H9 (cell line): Measurements from ENCODE around the gene PRPF40A. TPM values are rescaled to one million over a fixed set of nuclear protein-coding genes. Genes with fewer than 3 reads are reported as not detected.

Experiments used
- DNase-seq: peaks from one replicate; pipeline ENCODE4 v3.0.0-alpha.2; 2017
- H2AFZ ChIP-seq: one replicate; pipeline ENCODE4 v1.6.1; 2013; ENCODE audit warnings: mild to moderate bottlenecking, low read length, control low read depth, moderate library complexity
- H2AK5ac ChIP-seq: 2 replicates; pipeline ENCODE4 v1.6.1; 2013; ENCODE audit warnings: low read length, control low read depth, mixed read lengths; ENCODE audit not compliant: insufficient read length
- H2BK120ac ChIP-seq: one replicate; pipeline ENCODE4 v1.6.1; 2013; ENCODE audit warnings: low read depth, mild to moderate bottlenecking, low read length, control low read depth, inconsistent platforms; ENCODE audit not compliant: poor library complexity, severe bottlenecking
- H2BK12ac ChIP-seq: 2 replicates; pipeline ENCODE4 v1.6.1; 2013; ENCODE audit warnings: low read length, control low read depth, mixed read lengths, low read depth; ENCODE audit not compliant: insufficient read length
- H2BK15ac ChIP-seq: 2 replicates; pipeline ENCODE4 v1.6.1; 2013; ENCODE audit warnings: low read depth, low read length, control low read depth
- H2BK20ac ChIP-seq: one replicate; pipeline ENCODE4 v1.6.1; 2013; ENCODE audit warnings: low read depth, mild to moderate bottlenecking, low read length, control low read depth, inconsistent platforms; ENCODE audit not compliant: poor library complexity, severe bottlenecking
- H2BK5ac ChIP-seq: 2 replicates; pipeline ENCODE4 v1.6.1; 2013; ENCODE audit warnings: low read length, control low read depth, mixed read lengths; ENCODE audit not compliant: insufficient read length
- H3K14ac ChIP-seq: 2 replicates; pipeline ENCODE4 v1.6.1; 2013; ENCODE audit warnings: low read length, control low read depth; ENCODE audit not compliant: insufficient read depth
- H3K18ac ChIP-seq: 2 replicates; pipeline ENCODE4 v1.6.1; 2013; ENCODE audit warnings: low read depth, mild to moderate bottlenecking, mixed read lengths, low read length, control low read depth; ENCODE audit not compliant: insufficient read length
- H3K23ac ChIP-seq: 2 replicates; pipeline ENCODE4 v1.6.1; 2013; ENCODE audit warnings: low read length, control low read depth, mixed read lengths, low read depth; ENCODE audit not compliant: insufficient read length
- H3K23me2 ChIP-seq: 2 replicates; pipeline ENCODE4 v1.6.1; 2013; ENCODE audit warnings: low read depth, mild to moderate bottlenecking, mixed read lengths, low read length, control low read depth; ENCODE audit not compliant: insufficient read length, poor library complexity, severe bottlenecking
- H3K27ac ChIP-seq: 2 replicates; pipeline ENCODE4 v1.5.1; 2013; ENCODE audit warnings: low read length, control low read depth, mixed read lengths, low read depth; ENCODE audit not compliant: insufficient read length
- H3K27me3 ChIP-seq: 2 replicates; pipeline ENCODE4 v1.6.1; 2013; ENCODE audit warnings: low read length, control low read depth, inconsistent platforms; ENCODE audit not compliant: insufficient read depth
- H3K4ac ChIP-seq: 2 replicates; pipeline ENCODE4 v1.6.1; 2013; ENCODE audit warnings: low read depth, mild to moderate bottlenecking, control low read depth, inconsistent platforms, low read length, moderate library complexity
- H3K4me1 ChIP-seq: 2 replicates; pipeline ENCODE4 v1.6.1; 2013; ENCODE audit warnings: low read length, control low read depth, inconsistent platforms; ENCODE audit not compliant: insufficient read depth
- H3K4me2 ChIP-seq: 2 replicates; pipeline ENCODE4 v1.6.1; 2013; ENCODE audit warnings: low read length, control low read depth, mixed read lengths; ENCODE audit not compliant: insufficient read length, insufficient read depth
- H3K56ac ChIP-seq: 2 replicates; pipeline ENCODE4 v1.6.1; 2013; ENCODE audit warnings: low read depth, mild to moderate bottlenecking, mixed read lengths, low read length, control low read depth; ENCODE audit not compliant: insufficient read length
- H3K79me1 ChIP-seq: 2 replicates; pipeline ENCODE4 v1.6.1; 2013; ENCODE audit warnings: low read depth, mild to moderate bottlenecking, moderate library complexity, low read length, control low read depth, inconsistent platforms; ENCODE audit not compliant: insufficient read depth, poor library complexity, severe bottlenecking
- H3K79me2 ChIP-seq: 2 replicates; pipeline ENCODE4 v1.6.1; 2013; ENCODE audit warnings: low read length, control low read depth, inconsistent platforms; ENCODE audit not compliant: insufficient read depth
- H3K9ac ChIP-seq: 2 replicates; pipeline ENCODE4 v1.6.1; 2013; ENCODE audit warnings: low read length, control low read depth, mixed read lengths; ENCODE audit not compliant: insufficient read length; ENCODE audit errors: extremely low read depth
- H3K9me3 ChIP-seq: one replicate; pipeline ENCODE4 v1.6.1; 2013; ENCODE audit warnings: low read depth, low read length, inconsistent platforms; ENCODE audit not compliant: control insufficient read depth
- H3T11ph ChIP-seq: one replicate; pipeline ENCODE4 v1.6.1; 2013; ENCODE audit warnings: mild to moderate bottlenecking, low read length, control low read depth, inconsistent platforms
- H4K20me1 ChIP-seq: one replicate; pipeline ENCODE4 v1.6.1; 2013; ENCODE audit not compliant: control insufficient read depth, insufficient read length, insufficient read depth
- H4K5ac ChIP-seq: 2 replicates; pipeline ENCODE4 v1.6.1; 2013; ENCODE audit warnings: low read depth, mild to moderate bottlenecking, mixed read lengths, low read length, control low read depth; ENCODE audit not compliant: insufficient read length
- H4K8ac ChIP-seq: replicated peaks from 2 replicates; pipeline ENCODE4 v1.6.1; 2013; ENCODE audit warnings: low read length, control low read depth, mixed read lengths, low read depth; ENCODE audit not compliant: insufficient read length
- H4K91ac ChIP-seq: 2 replicates; pipeline ENCODE4 v1.6.1; 2013; ENCODE audit warnings: low read depth, mild to moderate bottlenecking, moderate library complexity, mixed read lengths, low read length, control low read depth; ENCODE audit not compliant: insufficient read length
- H3K27ac Mint-ChIP-seq, 3 experiments: 2 replicates in 2 of 3; 3 replicates in 1 of 3; pipeline ENCODE4 v1.8.0; 2020 to 2021; ENCODE audit warnings: mixed read lengths in 3 of 3, mild to moderate bottlenecking in 1 of 3, moderate library complexity in 1 of 3
- H3K27me3 Mint-ChIP-seq: 2 replicates; pipeline ENCODE4 v1.8.0; 2021; ENCODE audit warnings: low read depth, mild to moderate bottlenecking, moderate library complexity, mixed read lengths
- H3K36me3 Mint-ChIP-seq, 3 experiments: 2 replicates in 2 of 3; 3 replicates in 1 of 3; pipeline ENCODE4 v1.8.0; 2020 to 2021; ENCODE audit warnings: low read depth in 3 of 3, mixed read lengths in 3 of 3; ENCODE audit not compliant: insufficient read depth in 1 of 3
- H3K4me1 Mint-ChIP-seq, 2 experiments: 2 replicates each; pipeline ENCODE4 v1.8.0; 2020; ENCODE audit warnings: mixed read lengths in 2 of 2
- H3K4me3 Mint-ChIP-seq, 2 experiments: 2 replicates in 1 of 2; 3 replicates in 1 of 2; pipeline ENCODE4 v1.8.0; 2020 to 2021; ENCODE audit warnings: mild to moderate bottlenecking in 2 of 2, mixed read lengths in 2 of 2, moderate library complexity in 1 of 2
- H3K9me3 Mint-ChIP-seq, 2 experiments: 2 replicates in 1 of 2; 3 replicates in 1 of 2; pipeline ENCODE4 v1.8.0; 2020; ENCODE audit warnings: mild to moderate bottlenecking in 2 of 2, mixed read lengths in 2 of 2, moderate library complexity in 1 of 2
- CTCF ChIP-seq: fragments of 200-600 bp; sonication (generic); conservative IDR thresholded peaks from 3 replicates; pipeline ENCODE4 v1.8.0; 2021; ENCODE audit warnings: antibody characterized with exemption, mild to moderate bottlenecking
- WGBS: extraction: QIAGEN DNeasy Blood & Tissue Kit; methylation state at CpG from one replicate; pipeline ENCODE4 v1.1.7; 2013; ENCODE audit warnings: missing lambda C conversion rate, low lambda C conversion rate, mixed read lengths; ENCODE audit not compliant: insufficient read length; ENCODE audit errors: extremely low coverage; 5-methylcytosine and 5-hydroxymethylcytosine counted together
- total RNA-seq: library from RNA; stranded (reverse); gene quantifications from 2 replicates; pipeline ENCODE4 v1.2.1, GENCODE V29; 2021

PRPF40A gene
- total RNA-seq, 1 experiment from 2014 or later: 158 TPM

DNA sequence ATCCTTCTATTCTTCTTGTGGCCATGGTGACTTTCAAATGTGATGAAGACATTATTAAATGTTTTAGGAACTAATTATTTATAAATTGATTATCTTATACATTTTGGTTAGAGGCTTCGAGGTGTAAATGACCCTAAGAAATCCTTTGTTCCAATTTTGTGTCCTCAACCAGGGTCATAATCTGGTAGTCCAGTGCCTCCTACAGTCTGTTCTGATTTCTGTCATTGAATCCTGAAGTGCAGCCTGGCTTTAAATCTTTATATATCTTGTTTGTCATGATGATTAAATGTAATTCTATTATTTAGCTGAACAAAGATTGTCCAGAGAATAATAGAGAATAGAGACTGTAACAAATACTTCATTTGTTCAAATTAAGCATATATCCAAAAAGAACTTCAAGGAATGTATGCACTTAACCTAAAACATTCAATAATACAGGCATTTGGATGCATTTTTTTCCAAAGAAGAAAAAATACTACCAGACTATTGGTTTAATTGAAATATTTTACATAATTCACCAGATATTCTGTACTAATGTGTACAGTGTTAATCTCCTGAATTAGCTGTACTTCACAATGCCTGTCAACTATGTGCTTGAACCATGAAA is 89.8 kb downstream of the PRPF40A start:
- no peak overlapping the region for H3K4me2 ChIP-seq
- H2BK5ac ChIP-seq: no peak overlapping the region
- TF ChIP-seq CTCF: peak; percentile 60; the same call in 2 of the 3 replicates
- H2AFZ ChIP-seq: no peak overlapping the region
- H3K4ac ChIP-seq: no peak overlapping the region
- H3K18ac ChIP-seq: no peak overlapping the region
- Mint-ChIP-seq H3K9me3 (no peaks in the 10 kb centered on the region; a peak in 1 of 5 replicates), H3K4me3 (no peak overlapping the region), H3K4me1 (no peaks in the 10 kb centered on the region), H3K36me3 (peaks cover 17 to 41% (median 35%) of the 10 kb centered on the region in 3 experiments; a peak in 6 of 7 replicates), H3K27ac (no peak overlapping the region), H3K27me3 (no peaks in the 10 kb centered on the region)
- H3K79me2 ChIP-seq: no peaks in the 10 kb centered on the region
- H3T11ph ChIP-seq: no peak overlapping the region
- H2BK120ac ChIP-seq: no peak overlapping the region
- no peak overlapping the region for H3K27ac ChIP-seq
- no CpG with 5 or more reads among the region's 1 CpG for WGBS
- no peaks in the 10 kb centered on the region for H3K4me1 ChIP-seq
- H3K27me3 ChIP-seq: no peaks in the 10 kb centered on the region
- H2BK20ac ChIP-seq: no peak overlapping the region
- H3K9me3 ChIP-seq: no peaks in the 10 kb centered on the region
- H3K14ac ChIP-seq: no peak overlapping the region
- no peaks in the 10 kb centered on the region for H3K79me1 ChIP-seq
- H4K5ac ChIP-seq: no peak overlapping the region
- H3K9ac ChIP-seq: no peak overlapping the region
- H3K23me2 ChIP-seq: no peaks in the 10 kb centered on the region
- no peak overlapping the region for H4K91ac ChIP-seq
- no peak overlapping the region for H4K8ac ChIP-seq
- no peak for DNase-seq
- H2BK12ac ChIP-seq: no peak overlapping the region
- no peak overlapping the region for H2AK5ac ChIP-seq
- H3K56ac ChIP-seq: no peak overlapping the region
- no peaks in the 10 kb centered on the region for H4K20me1 ChIP-seq
- H3K23ac ChIP-seq: no peak overlapping the region
- no peak overlapping the region for H2BK15ac ChIP-seq
